OCI-LY3 (cell line): Measurements from ENCODE around the gene NR3C1.

Experiments
- H2AFZ ChIP-seq: fragments of 200-600, 300-600 bp; shearing (Covaris generic); 2 replicates; pipeline ENCODE4 v1.6.0; 2014; ENCODE audit warnings: antibody characterized with exemption, low read depth, low read length
- H3K27ac ChIP-seq: fragments of 200-600, 300-600 bp; sonication (generic); 2 replicates; pipeline ENCODE4 v1.5.1; 2014; ENCODE audit warnings: mild to moderate bottlenecking, low read length, moderate library complexity, mixed read lengths
- H3K27me3 ChIP-seq: fragments of 200-600, 300-600 bp; sonication (generic); 2 replicates; pipeline ENCODE4 v1.6.1; 2014; ENCODE audit warnings: low read depth, low read length, mixed read lengths
- H3K36me3 ChIP-seq: fragments of 200-600, 300-600 bp; sonication (generic); replicated peaks from 2 replicates; pipeline ENCODE3; 2014; ENCODE audit warnings: low read depth, low read length, mixed read lengths
- H3K4me1 ChIP-seq: fragments of 300-600, 200-600 bp; sonication (generic); 2 replicates; pipeline ENCODE4 v1.6.1; 2014; ENCODE audit warnings: low read length, mixed read lengths
- H3K4me2 ChIP-seq: fragments of 200-600, 300-600 bp; sonication (generic); 2 replicates; pipeline ENCODE4 v1.6.1; 2014; ENCODE audit warnings: low read length, mixed read lengths
- H3K4me3 ChIP-seq: fragments of 300-600, 200-600 bp; sonication (generic); 2 replicates; pipeline ENCODE4 v1.5.1; 2014; ENCODE audit warnings: antibody characterized with exemption, mild to moderate bottlenecking, low read length, moderate library complexity
- H3K79me2 ChIP-seq: fragments of 300-600, 200-600 bp; shearing (Covaris generic); 2 replicates; pipeline ENCODE4 v1.6.1; 2014; ENCODE audit warnings: mild to moderate bottlenecking, low read length, mixed read lengths
- H3K9ac ChIP-seq: fragments of 300-600, 200-600 bp; shearing (Covaris generic); 2 replicates; pipeline ENCODE4 v1.6.0; 2014; ENCODE audit warnings: mild to moderate bottlenecking, low read length, moderate library complexity
- H3K9me3 ChIP-seq: fragments of 200-600, 300-600 bp; shearing (Covaris generic); 2 replicates; pipeline ENCODE4 v1.6.1; 2014; ENCODE audit warnings: low read length, mixed read lengths; ENCODE audit not compliant: insufficient read depth
- H4K20me1 ChIP-seq: fragments of 200-600, 300-600 bp; sonication (generic); 2 replicates; pipeline ENCODE4 v1.6.1; 2016; ENCODE audit warnings: low read length, mixed read lengths; ENCODE audit not compliant: insufficient read depth
- CTCF ChIP-seq: fragments of 200-600, 300-600 bp; sonication (generic); IDR thresholded peaks from 2 replicates; pipeline ENCODE4 v1.5.1; 2014; ENCODE audit warnings: antibody characterized with exemption, low read length, low read depth
- EZH2phosphoT487 ChIP-seq: fragments of 200-600 bp; shearing (Covaris generic); IDR thresholded peaks from 2 replicates; pipeline ENCODE4 v1.6.1; 2018; ENCODE audit warnings: antibody characterized with exemption, mixed run types, low read depth

The NR3C1 gene

DNA sequence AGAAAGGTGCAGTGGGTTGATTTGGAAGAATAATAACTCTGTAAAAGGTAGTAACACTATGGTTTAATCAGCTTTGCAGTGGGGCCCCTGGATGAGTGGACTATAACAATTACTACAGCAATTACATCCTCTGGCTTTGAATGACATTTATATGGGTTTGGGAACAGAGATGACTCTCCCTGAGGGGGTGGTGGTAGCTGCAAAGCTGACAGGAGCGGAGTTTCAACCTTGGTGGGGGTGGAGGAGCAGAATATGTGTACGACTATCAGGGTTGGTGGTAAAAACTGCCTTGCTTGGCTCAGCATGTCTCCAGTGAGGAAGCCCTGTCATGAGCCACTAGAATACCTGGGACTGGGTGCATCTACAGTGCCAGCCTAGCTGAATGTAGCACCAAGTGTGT lies 28.3 kb upstream of the NR3C1 start:
- Histone ChIP-seq H3K9me3 (no peaks in the 10 kb centered on the region), H3K36me3 (no peaks in the 10 kb centered on the region), H3K4me3 (no peak overlapping the region), H3K9ac (no peak overlapping the region), H3K27me3 (no peaks in the 10 kb centered on the region), H3K27ac (no peak overlapping the region), H3K4me1 (peaks cover 76% of the 10 kb centered on the region), H3K4me2 (peak overlapping the region; percentile 88), H3K79me2 (peaks cover 31% of the 10 kb centered on the region), H2AFZ (no peak overlapping the region), H4K20me1 (peaks cover 5% of the 10 kb centered on the region; the same call in 1 of the 2 replicates)
- TF ChIP-seq CTCF: no peak
- no peak for TF ChIP-seq EZH2phosphoT487

- Histone ChIP-seq H3K4me1 (peaks cover 64% of the 10 kb centered on the region), H2AFZ (no peak overlapping the region), H3K9ac (no peak overlapping the region), H3K27ac (no peak overlapping the region), H3K36me3 (peaks cover 9% of the 10 kb centered on the region), H4K20me1 (peaks cover 5% of the 10 kb centered on the region; the same call in 1 of the 2 replicates), H3K4me3 (no peak overlapping the region), H3K4me2 (no peak overlapping the region), H3K79me2 (peaks cover 36% of the 10 kb centered on the region), H3K9me3 (no peaks in the 10 kb centered on the region), H3K27me3 (no peaks in the 10 kb centered on the region)
- TF ChIP-seq CTCF (no peak), EZH2phosphoT487 (no peak)
Measured at GRCh38 chr5:143428738-143429420, 25.4 kb upstream of the NR3C1 start.

GRCh38 chr5:143428155-143428554 lies 24.7 kb upstream of the NR3C1 start:
- peaks cover 57% of the 10 kb centered on the region for H3K4me1 ChIP-seq

More at GRCh38 chr5:143428155-143428554, 24.7 kb upstream of the NR3C1 start:
- peaks cover 5% of the 10 kb centered on the region; the same call in 1 of the 2 replicates for H4K20me1 ChIP-seq
- no peak for TF ChIP-seq EZH2phosphoT487
- no peak for TF ChIP-seq CTCF
- no peak overlapping the region for H3K4me3 ChIP-seq
- peaks cover 30% of the 10 kb centered on the region for H3K79me2 ChIP-seq
- H3K27me3 ChIP-seq: no peaks in the 10 kb centered on the region
- peaks cover 9% of the 10 kb centered on the region for H3K36me3 ChIP-seq
- no peak overlapping the region for H3K27ac ChIP-seq
- no peak overlapping the region for H2AFZ ChIP-seq
- no peaks in the 10 kb centered on the region for H3K9me3 ChIP-seq
- no peak overlapping the region for H3K9ac ChIP-seq
- no peak overlapping the region for H3K4me2 ChIP-seq
